Sigmoid colon (tissue), 7 donors: ENCODE results near the gene MYLIP. TPM values are rescaled to one million over a fixed set of nuclear protein-coding genes. Genes with fewer than 3 reads are reported as not detected.

ENCODE experiments used
- DNase-seq: peaks from one replicate; pipeline ENCODE4 v3.0.0-alpha.2; 2019
- H3K27ac ChIP-seq, 4 donors: fragments of 200-600 bp; sonication (generic); one replicate each; pipeline ENCODE4 v1.5.1; 2016 to 2019; ENCODE audit warnings: mild to moderate bottlenecking in 1 of 4
- H3K27me3 ChIP-seq, 3 donors: fragments of 200-600 bp; sonication (generic); one replicate each; pipeline ENCODE4 v1.5.1; 2019; ENCODE audit warnings: mild to moderate bottlenecking in 1 of 3
- H3K36me3 ChIP-seq, 4 donors: fragments of 200-600 bp; sonication (generic); one replicate each; pipeline ENCODE4 v1.5.1; 2016 to 2019
- H3K4me1 ChIP-seq, 4 donors: fragments of 200-600 bp; sonication (generic); one replicate each; pipeline ENCODE4 v1.5.1; 2017 to 2019
- H3K4me3 ChIP-seq, 4 donors: fragments of 200-600 bp; sonication (generic); one replicate each; pipeline ENCODE4 v1.5.1; 2017 to 2019; ENCODE audit warnings: mild to moderate bottlenecking in 2 of 4, moderate library complexity in 1 of 4
- H3K9me3 ChIP-seq, 4 donors: fragments of 200-600 bp in 3 of 4; sonication (generic) in 3 of 4; one replicate each; pipeline versions ENCODE4 v1.5.1 to v1.6.1; 2013 to 2019
- CTCF ChIP-seq, 4 experiments: fragments of 450-650 bp in 3 of 4; fragments of 200-600 bp in 1 of 4; IDR thresholded peaks; one replicate each; pipeline ENCODE4 v1.5.1; 2016 to 2019; ENCODE audit warnings: antibody characterized with exemption in 4 of 4, mild to moderate bottlenecking in 3 of 4, moderate library complexity in 2 of 4
- EP300 ChIP-seq, 4 donors: sonication (generic); formaldehyde crosslinking; IDR thresholded peaks; one replicate each; pipeline ENCODE4 v1.6.1; 2017; ENCODE audit warnings: antibody characterized with exemption in 4 of 4
- POLR2A ChIP-seq, 2 donors: fragments of 450-650 bp; IDR thresholded peaks; one replicate each; pipeline ENCODE4 v1.6.1; 2016; ENCODE audit warnings: antibody characterized with exemption in 2 of 2, mild to moderate bottlenecking in 2 of 2, moderate library complexity in 2 of 2
- POLR2AphosphoS5 ChIP-seq, 4 donors: sonication (generic); formaldehyde crosslinking; IDR thresholded peaks; one replicate each; pipeline ENCODE4 v1.6.1; 2017; ENCODE audit warnings: antibody characterized with exemption in 4 of 4
- WGBS, 2 donors: extraction: QIAGEN DNeasy Blood & Tissue Kit; methylation state at CpG; one replicate each; pipeline ENCODE4 v1.1.7; 2013; 5-methylcytosine and 5-hydroxymethylcytosine counted together
- intact Hi-C: fragments of 100-400 bp; cut with DNase I; formaldehyde crosslinking; loops from one replicate; pipeline ENCODE4 v1.15.1; 2023
- polyA plus RNA-seq, 3 donors: library from polyadenylated mRNA; stranded (reverse); fragments of 200-250 nt; gene quantifications; one replicate each; pipeline ENCODE4 v1.2.3, GENCODE V29; 2013
- total RNA-seq, 4 donors: library from RNA; depleted of rRNA; stranded (reverse); fragments of >200 nt; gene quantifications; one replicate each; pipeline ENCODE4 v1.1.0, GENCODE V29; 2016
- donor health status: healthy with polysubstance abuse.
- donor health status: Bipolar disorder and iron deficiency.
- donor health status: healthy.

Gene MYLIP
- total and polyA plus RNA-seq, 7 donors = 13.4 to 50.0 (median 21.6) TPM

GRCh38 chr6:16178351-16178750 is 49.5 kb downstream of the MYLIP start:
- Histone ChIP-seq H3K36me3 (no peaks in the 10 kb centered on the region), H3K4me1 (peaks cover 0 to 7% (median 3%) of the 10 kb centered on the region in 4 donors), H3K27me3 (no peaks in the 10 kb centered on the region), H3K4me3 (no peak overlapping the region), H3K9me3 (no peaks in the 10 kb centered on the region), H3K27ac (no peak overlapping the region)
- DNase-seq = no peak
- intact Hi-C loops = no loop called here
- no peak for TF ChIP-seq POLR2A (IDR thresholded peaks at IDR 0.05)
- TF ChIP-seq EP300 (IDR thresholded peaks at IDR 0.05) = no peak
- no peak for TF ChIP-seq POLR2AphosphoS5 (IDR thresholded peaks at IDR 0.05)
- no peak for TF ChIP-seq CTCF (IDR thresholded peaks at IDR 0.05)
- 86 to 91% methylated on average over 7 of the region's 7 CpGs for WGBS, 2 donors

GRCh38 chr6:16179063-16179462 is 50.2 kb downstream of the MYLIP start:
- no peak for DNase-seq
- WGBS, 2 donors = 78 to 89% methylated on average over 2 of the region's 2 CpGs
- no peaks in the 10 kb centered on the region for H3K9me3 ChIP-seq
- no peak overlapping the region for H3K27ac ChIP-seq
- no peak overlapping the region for H3K4me3 ChIP-seq
- TF ChIP-seq EP300 (IDR thresholded peaks at IDR 0.05) (no peak), CTCF (IDR thresholded peaks at IDR 0.05) (no peak), POLR2A (IDR thresholded peaks at IDR 0.05) (no peak), POLR2AphosphoS5 (IDR thresholded peaks at IDR 0.05) (no peak)
- intact Hi-C loops = no loop called here
- no peaks in the 10 kb centered on the region for H3K36me3 ChIP-seq
- no peaks in the 10 kb centered on the region for H3K27me3 ChIP-seq
- peaks cover 0 to 7% (median 4%) of the 10 kb centered on the region in 4 donors for H3K4me1 ChIP-seq

- H3K9me3 ChIP-seq = no peaks in the 10 kb centered on the region
- 48 to 83% methylated on average over 16 of the region's 16 CpGs for WGBS, 2 donors
- TF ChIP-seq POLR2AphosphoS5 (IDR thresholded peaks at IDR 0.05) (no peak), CTCF (IDR thresholded peaks at IDR 0.05) (no peak), POLR2A (IDR thresholded peaks at IDR 0.05) (no peak), EP300 (IDR thresholded peaks at IDR 0.05) (no peak)
- peaks cover 0 to 7% (median 4%) of the 10 kb centered on the region in 4 donors for H3K4me1 ChIP-seq
- intact Hi-C loops = loop anchor here (5.0 kb wide), 1 partner anchor 48 kb away; no protein-coding TSS in a partner anchor
- no peaks in the 10 kb centered on the region for H3K27me3 ChIP-seq
- no peak overlapping the region for H3K27ac ChIP-seq
- no peak for DNase-seq
- no peaks in the 10 kb centered on the region for H3K36me3 ChIP-seq
- H3K4me3 ChIP-seq = no peak overlapping the region
Observed at GRCh38 chr6:16179970-16180431, 51.1 kb downstream of the MYLIP start.

GRCh38 chr6:16180696-16181438 is 52.0 kb downstream of the MYLIP start:
- TF ChIP-seq CTCF (IDR thresholded peaks at IDR 0.05) = no peak
- TF ChIP-seq POLR2AphosphoS5 (IDR thresholded peaks at IDR 0.05) = no peak
- TF ChIP-seq POLR2A (IDR thresholded peaks at IDR 0.05) = no peak
- no peak for TF ChIP-seq EP300 (IDR thresholded peaks at IDR 0.05)
- Histone ChIP-seq H3K27ac (no peak overlapping the region), H3K27me3 (no peaks in the 10 kb centered on the region), H3K4me1 (peaks cover 0 to 7% (median 4%) of the 10 kb centered on the region in 4 donors), H3K9me3 (no peaks in the 10 kb centered on the region), H3K4me3 (peak overlapping the region in 1 of 4 donors; percentile 21), H3K36me3 (no peaks in the 10 kb centered on the region)
- no peak for DNase-seq
- 94 to 95% methylated on average over 45 of the region's 45 CpGs for WGBS, 2 donors
- intact Hi-C loops = loop anchor here (5.0 kb wide), 1 partner anchor 49 kb away; no protein-coding TSS in a partner anchor
